Adipocyte (in vitro differentiated cells): Measurements from ENCODE around the gene HNRNPM.
A peak's percentile ranks its signal among the peaks of the same experiment; 100 is the strongest.
"Not testable (repeated sequence)": the region's sequence is repeated elsewhere in the genome, so short reads cannot be mapped to it uniquely, and the experiment has no call there.

Experiments
- DNase-seq: peaks from one replicate; pipeline ENCODE4 v3.0.0-alpha.2; 2015; ENCODE audit warnings: low read depth
- H3K27me3 ChIP-seq: replicated peaks from 2 replicates; pipeline ENCODE4 v1.7.0; 2013; ENCODE audit warnings: mild to moderate bottlenecking, low read length, moderate library complexity; ENCODE audit not compliant: control insufficient read depth, insufficient read depth
- H3K36me3 ChIP-seq: 2 replicates; pipeline ENCODE4 v1.7.0; 2013; ENCODE audit warnings: low read length, mild to moderate bottlenecking, moderate library complexity; ENCODE audit not compliant: control insufficient read depth, insufficient read depth, severe bottlenecking
- H3K4me1 ChIP-seq: 2 replicates; pipeline ENCODE4 v1.7.0; 2013; ENCODE audit warnings: mild to moderate bottlenecking, low read length, moderate library complexity; ENCODE audit not compliant: control insufficient read depth, insufficient read depth
- H3K4me3 ChIP-seq: 2 replicates; pipeline ENCODE4 v1.7.0; 2013; ENCODE audit warnings: mild to moderate bottlenecking, low read length, moderate library complexity
- H3K9ac ChIP-seq: 2 replicates; pipeline ENCODE4 v1.7.0; 2013; ENCODE audit warnings: mild to moderate bottlenecking, low read length, moderate library complexity
- H3K9me3 ChIP-seq: 2 replicates; pipeline ENCODE4 v1.7.0; 2013; ENCODE audit warnings: mild to moderate bottlenecking, low read length, moderate library complexity; ENCODE audit not compliant: control insufficient read depth

Gene HNRNPM

DNA sequence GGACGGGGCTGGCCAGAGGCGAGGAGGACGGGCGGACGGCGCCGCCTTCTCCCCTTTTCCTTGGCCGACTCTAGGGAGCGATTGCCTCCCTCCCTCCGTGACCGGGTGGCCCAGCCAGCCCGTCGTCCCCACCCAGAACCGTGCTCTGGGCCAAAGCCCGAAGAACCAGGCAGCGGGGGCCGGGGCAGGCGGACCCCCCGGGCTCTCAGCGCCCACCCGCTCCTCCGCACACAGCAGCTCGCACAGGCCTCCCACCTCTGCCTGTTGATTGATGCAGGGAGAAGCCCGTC is 41.0 kb upstream of the HNRNPM start:
- no peak for DNase-seq
- Histone ChIP-seq H3K4me1 (no peaks in the 10 kb centered on the region), H3K4me3 (no peak overlapping the region), H3K27me3 (no peaks in the 10 kb centered on the region), H3K9me3 (no peaks in the 10 kb centered on the region), H3K9ac (no peak overlapping the region), H3K36me3 (peaks cover 38% of the 10 kb centered on the region)

DNA sequence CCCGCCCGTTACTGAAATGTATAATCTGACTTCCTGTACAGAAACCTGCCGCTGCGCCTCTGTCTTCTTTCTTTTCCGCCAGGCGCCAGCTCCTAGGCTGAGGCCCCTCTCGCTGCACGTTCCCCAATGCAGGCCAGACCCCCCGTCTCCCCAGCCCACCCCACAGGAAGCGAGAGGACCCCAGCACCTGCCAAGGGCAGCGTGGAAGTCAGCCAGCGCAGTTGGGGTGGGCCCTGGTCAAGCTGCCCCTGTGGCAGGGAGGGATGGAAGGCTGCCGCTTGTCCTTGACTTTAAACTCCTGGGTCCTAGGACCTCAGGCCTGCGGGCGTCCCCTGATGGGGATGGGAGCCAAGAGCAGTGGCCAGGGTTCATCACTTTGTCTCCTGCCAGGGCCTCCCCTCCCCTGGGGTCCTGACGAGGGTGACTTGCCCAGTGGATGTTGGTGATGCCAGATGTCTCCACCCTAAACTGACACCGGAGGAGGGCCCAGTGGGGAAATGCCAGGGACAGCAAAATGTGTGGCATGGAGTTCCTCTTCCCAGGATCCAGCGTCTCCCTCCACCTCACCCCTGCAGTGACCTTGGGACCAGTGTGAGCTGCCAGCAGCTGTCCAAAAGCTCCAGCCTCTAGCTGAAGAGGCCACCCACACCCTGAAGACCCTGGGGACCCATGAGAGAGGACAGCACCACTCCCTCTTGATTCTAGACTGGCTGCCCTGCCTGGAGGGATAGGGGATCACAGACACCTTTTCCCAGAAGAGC is 40.2 kb upstream of the HNRNPM start:
- H3K4me3 ChIP-seq, result no peak overlapping the region
- H3K27me3 ChIP-seq, result no peaks in the 10 kb centered on the region
- peaks cover 34% of the 10 kb centered on the region for H3K36me3 ChIP-seq
- no peaks in the 10 kb centered on the region for H3K4me1 ChIP-seq
- DNase-seq, result no peak
- H3K9ac ChIP-seq, result no peak overlapping the region
- no peaks in the 10 kb centered on the region for H3K9me3 ChIP-seq

- DNase-seq, H3K27me3 ChIP-seq, H3K4me3 ChIP-seq, H3K9ac ChIP-seq, H3K9me3 ChIP-seq, H3K4me1 ChIP-seq, H3K36me3 ChIP-seq: not testable (repeated sequence)
Measured at GRCh38 chr19:8410718-8411117, 34.1 kb upstream of the HNRNPM start.

GRCh38 chr19:8412783-8413628 is 31.8 kb upstream of the HNRNPM start, which contains the start of gene MARCHF2:
Gene MARCHF2, plus strand, starts transcription at chr19:8413305. Its CDS starts 8,536 bp downstream, at chr19:8421841.
- DNase-seq, result peak; percentile 98
- Histone ChIP-seq H3K36me3 (no peaks in the 10 kb centered on the region), H3K9ac (peak within 1 kb of the TSS; percentile 87), H3K4me3 (peak within 1 kb of the TSS; percentile 86), H3K4me1 (peaks cover 19% of the 10 kb centered on the region), H3K27me3 (no peaks in the 10 kb centered on the region), H3K9me3 (no peaks in the 10 kb centered on the region)

- Histone ChIP-seq H3K4me3 (peak overlapping the region; percentile 86), H3K9ac (peak overlapping the region; percentile 87), H3K27me3 (no peaks in the 10 kb centered on the region), H3K4me1 (peaks cover 19% of the 10 kb centered on the region), H3K9me3 (no peaks in the 10 kb centered on the region), H3K36me3 (no peaks in the 10 kb centered on the region)
- DNase-seq, result no peak
Measured at GRCh38 chr19:8413629-8413995, 31.2 kb upstream of the HNRNPM start.

GRCh38 chr19:8416796-8417195 is 28.0 kb upstream of the HNRNPM start:
- Histone ChIP-seq H3K9me3 (no peaks in the 10 kb centered on the region), H3K4me3 (no peak overlapping the region), H3K36me3 (no peaks in the 10 kb centered on the region), H3K9ac (no peak overlapping the region), H3K27me3 (no peaks in the 10 kb centered on the region), H3K4me1 (peaks cover 19% of the 10 kb centered on the region)
- no peak for DNase-seq

DNA sequence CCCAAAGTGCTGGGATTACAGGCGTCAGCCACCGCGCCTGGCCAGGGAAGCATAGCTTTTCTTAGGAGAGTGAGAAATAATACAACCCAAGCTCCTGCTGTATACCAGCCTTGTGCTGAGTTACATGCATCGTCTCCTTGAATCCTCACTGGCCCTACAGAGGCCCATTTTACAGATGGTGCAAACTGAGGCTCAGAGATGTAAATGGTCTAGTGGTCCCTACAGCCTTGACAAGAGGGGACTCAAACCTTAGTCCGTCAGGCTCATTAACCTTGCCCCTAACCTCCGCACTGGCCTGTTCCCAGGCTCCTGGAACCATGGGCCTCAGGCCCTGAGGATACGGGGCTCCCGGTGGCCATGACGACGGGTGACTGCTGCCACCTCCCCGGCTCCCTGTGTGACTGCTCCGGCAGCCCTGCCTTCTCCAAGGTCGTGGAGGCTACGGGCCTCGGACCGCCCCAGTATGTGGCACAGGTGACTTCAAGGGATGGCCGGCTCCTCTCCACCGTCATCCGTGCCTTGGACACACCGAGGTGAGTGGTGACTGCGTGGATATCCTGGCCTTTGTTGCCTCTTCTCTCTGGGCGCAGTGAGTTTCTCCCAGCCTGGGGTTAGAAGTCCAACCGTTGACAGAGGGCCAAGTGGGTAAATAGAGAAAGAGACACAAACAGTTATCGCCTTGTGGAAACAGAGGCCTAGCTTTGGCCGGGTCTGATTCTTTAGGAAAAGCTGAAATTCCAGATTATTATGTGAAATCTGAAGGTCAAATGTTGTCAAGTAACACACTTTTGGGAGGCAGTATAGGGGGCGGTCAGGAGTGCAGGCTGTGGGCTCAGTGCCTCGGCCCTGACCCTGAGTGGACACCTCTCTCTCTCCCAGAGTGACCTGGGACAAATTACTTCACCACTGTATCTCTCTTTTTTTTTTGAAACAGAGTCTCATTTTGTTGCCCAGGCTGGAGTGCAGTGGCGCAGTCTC is 23.0 kb upstream of the HNRNPM start:
- Histone ChIP-seq H3K4me3 (no peak overlapping the region), H3K27me3 (no peaks in the 10 kb centered on the region), H3K36me3 (no peaks in the 10 kb centered on the region), H3K9ac (no peak overlapping the region), H3K9me3 (no peaks in the 10 kb centered on the region), H3K4me1 (peaks cover 25% of the 10 kb centered on the region)
- no peak for DNase-seq

GRCh38 chr19:8423817-8424223 is 21.0 kb upstream of the HNRNPM start:
- H3K4me3 ChIP-seq, result peak overlapping the region; percentile 65

GRCh38 chr19:8425331-8425730 is 19.4 kb upstream of the HNRNPM start:
- H3K9me3 ChIP-seq, DNase-seq, H3K4me3 ChIP-seq, H3K36me3 ChIP-seq, H3K27me3 ChIP-seq, H3K9ac ChIP-seq: not testable (repeated sequence)
- H3K4me1 ChIP-seq, result peaks cover 19% of the 10 kb centered on the region

More at GRCh38 chr19:8423817-8424223, 21.0 kb upstream of the HNRNPM start:
- peak overlapping the region; percentile 79 for H3K9ac ChIP-seq
- peak; percentile 98 for DNase-seq
- no peaks in the 10 kb centered on the region for H3K36me3 ChIP-seq
- H3K9me3 ChIP-seq, result no peaks in the 10 kb centered on the region
- H3K27me3 ChIP-seq, result no peaks in the 10 kb centered on the region
- peaks cover 19% of the 10 kb centered on the region for H3K4me1 ChIP-seq

- Histone ChIP-seq H3K9ac (no peak overlapping the region), H3K4me1 (peaks cover 19% of the 10 kb centered on the region), H3K36me3 (peaks cover 4% of the 10 kb centered on the region), H3K9me3 (no peaks in the 10 kb centered on the region), H3K27me3 (no peaks in the 10 kb centered on the region), H3K4me3 (no peak overlapping the region)
- DNase-seq, result no peak
Measured at GRCh38 chr19:8426283-8426682, 18.5 kb upstream of the HNRNPM start.

- Histone ChIP-seq H3K27me3 (no peaks in the 10 kb centered on the region), H3K4me3 (no peak overlapping the region), H3K36me3 (peaks cover 4% of the 10 kb centered on the region), H3K9ac (no peak overlapping the region), H3K4me1 (peaks cover 7% of the 10 kb centered on the region), H3K9me3 (no peaks in the 10 kb centered on the region)
- DNase-seq, result no peak
Measured at GRCh38 chr19:8429044-8429443, 15.7 kb upstream of the HNRNPM start.
